Stimulated activated CD4-positive, alpha-beta T cell treated with anti-CD3 and anti-CD28 coated beads, Interleukin-2, amount 100 ng/mL, for 4 hours (primary cell): ENCODE data around the gene POLR2L.

Source experiments
- DNase-seq: peaks from one replicate; pipeline ENCODE4 v3.0.0-alpha.2; 2020; ENCODE audit warnings: low read depth

Gene POLR2L

DNA sequence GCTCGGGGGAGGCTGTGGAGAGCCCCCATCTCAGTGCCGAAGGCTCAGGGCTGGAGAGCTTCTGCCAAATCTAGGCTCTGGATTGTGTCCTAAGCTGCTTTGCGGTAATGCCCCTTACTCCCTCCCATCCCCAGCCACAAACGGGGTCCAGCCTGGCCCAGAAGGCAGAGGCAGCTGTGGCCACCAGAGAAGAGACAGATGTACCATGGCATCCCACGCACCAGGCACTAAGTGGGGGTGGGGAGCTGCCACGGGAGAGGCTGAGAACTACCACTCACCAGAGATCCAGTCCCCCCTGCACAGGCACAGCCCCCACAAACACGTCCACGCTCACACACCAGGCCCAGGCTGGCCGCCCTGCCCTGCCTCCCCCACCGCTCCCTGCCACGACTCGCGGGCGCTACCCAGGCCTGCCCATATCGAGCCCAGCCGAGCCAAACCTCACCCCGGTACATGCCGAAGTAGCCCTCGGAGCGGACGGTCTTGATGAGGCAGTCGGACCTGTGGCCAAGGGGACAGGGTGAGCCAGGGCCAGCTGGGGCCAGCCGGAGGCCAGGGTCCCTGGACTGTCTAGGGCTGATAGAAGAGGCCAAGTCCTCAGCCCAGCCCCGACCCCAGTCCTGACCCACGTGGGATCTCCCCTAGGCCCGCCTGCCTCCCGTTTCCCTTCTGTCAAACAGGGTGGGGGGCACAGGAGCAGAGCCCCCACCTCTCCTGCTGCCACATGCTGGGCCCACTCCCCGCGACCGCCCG lies 48.1 kb downstream of the POLR2L start:
- no peak for DNase-seq

GRCh38 chr11:793556-793955 lies 48.8 kb downstream of the POLR2L start:
- DNase-seq: no peak

DNA sequence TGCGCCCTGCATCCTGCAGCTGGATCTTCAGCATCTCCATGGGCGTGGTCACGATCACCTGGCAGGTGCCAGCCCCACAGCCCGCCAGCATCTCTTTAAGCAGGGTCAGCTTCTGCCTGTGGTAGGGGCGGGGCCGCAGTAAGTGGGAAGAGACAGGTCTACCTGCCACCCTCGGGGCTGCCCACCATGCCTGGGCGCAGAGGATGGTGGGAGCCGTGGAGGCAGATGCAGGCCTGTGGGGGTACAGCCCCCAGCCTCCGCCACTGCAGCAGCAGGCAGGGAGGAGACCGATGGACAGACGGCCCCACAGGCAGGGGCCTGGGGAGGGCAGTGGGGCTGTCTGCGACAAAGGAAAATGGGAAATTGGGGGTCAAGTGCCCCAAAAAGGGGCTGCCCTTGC lies 49.5 kb downstream of the POLR2L start:
- DNase-seq: no peak

DNA sequence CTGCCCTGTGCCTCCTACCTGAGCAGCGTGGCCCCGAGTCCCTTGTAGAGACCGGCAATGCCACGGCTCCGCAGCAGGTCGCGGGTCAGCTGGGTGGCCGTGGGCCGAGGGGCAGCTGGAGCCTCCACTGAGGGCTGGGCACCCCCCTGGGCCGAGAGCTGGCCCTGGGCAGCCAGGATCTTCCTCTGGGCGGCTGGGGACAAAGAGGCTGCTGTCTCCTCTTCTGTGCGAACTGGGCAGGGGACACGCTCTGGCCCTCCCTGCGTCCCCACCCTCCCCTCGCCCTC lies 49.9 kb downstream of the POLR2L start:
- no peak for DNase-seq

DNA sequence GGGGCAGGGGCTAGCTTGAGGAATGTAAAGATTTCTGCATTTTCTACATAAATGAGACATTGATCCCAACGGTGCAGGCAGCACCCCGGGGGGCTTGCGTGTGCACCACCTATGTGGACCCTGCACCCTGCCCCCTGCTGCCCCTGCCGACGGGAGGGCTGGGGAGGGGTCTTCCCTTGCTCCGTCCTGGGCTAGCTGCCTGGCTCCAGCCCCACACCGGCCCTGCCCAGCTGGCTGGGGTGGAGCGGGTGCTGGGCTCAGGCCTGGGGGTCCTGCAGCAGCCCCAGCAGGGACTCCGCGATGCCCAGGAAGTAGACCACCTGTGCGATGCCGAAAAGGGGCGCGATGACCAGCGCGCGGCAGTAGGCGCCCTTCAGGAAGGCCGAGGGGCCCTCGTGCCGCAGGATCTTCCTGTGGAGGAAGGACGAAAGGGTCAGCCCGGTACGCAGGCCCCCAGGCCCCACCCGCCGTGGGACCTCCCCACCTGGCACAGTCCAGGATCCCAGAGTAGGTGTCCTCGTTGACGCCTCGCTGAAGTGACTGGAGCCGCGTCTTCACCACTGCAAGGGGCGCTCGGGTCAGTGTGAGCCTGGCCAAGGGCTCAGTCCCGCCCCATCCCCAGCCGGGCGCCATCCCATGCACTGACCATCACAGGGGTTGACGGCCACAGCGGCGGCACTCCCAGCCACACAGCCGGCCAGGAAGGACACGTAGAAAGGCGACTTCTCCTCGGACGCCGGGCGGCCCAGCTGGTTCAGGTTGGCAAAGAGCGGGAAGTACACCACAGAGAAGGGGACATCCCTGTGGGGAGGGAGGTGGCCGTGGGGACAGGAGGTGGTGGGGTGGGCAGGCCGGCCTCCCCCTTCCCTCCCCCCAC lies 50.4 kb downstream of the POLR2L start:
- DNase-seq: no peak

- DNase-seq: no peak
Observed at GRCh38 chr11:790721-791564, 51.4 kb downstream of the POLR2L start.

DNA sequence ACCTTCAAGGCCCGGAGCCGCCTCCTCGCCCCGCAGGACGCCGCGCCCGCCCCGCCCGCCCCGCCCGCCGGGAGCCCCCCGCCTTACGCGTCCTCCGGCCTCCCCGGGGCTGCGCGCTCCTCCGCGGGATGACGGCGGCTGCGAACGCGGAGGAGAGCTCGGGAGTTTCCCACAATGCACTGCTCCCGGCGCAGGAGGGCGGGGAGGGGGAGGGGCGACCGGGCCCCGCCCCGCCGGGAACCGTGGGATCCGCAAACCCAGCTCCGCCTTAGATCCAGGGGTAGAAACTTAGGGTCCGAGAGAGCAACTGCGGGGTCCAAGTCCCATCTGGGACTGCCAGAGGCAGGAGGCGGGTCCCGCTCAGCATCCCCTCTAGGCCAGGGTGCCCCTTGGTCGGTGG lies 52.4 kb downstream of the POLR2L start, which contains the start of gene CEND1:
Gene CEND1, minus strand, starts transcription at position 148 of the 400 bp plus-strand sequence. CDS start 1,514 bp downstream, outside the sequence.
- DNase-seq: no peak
